ENCODE data around the gene OR9A4. TPM values are rescaled to one million over a fixed set of nuclear protein-coding genes. Genes with fewer than 3 reads are reported as not detected.
A peak's percentile ranks its signal among the peaks of the same experiment; 100 is the strongest.

Gene OR9A4
- total RNA-seq, 1 donor from 2014 or later, result not detected

- DNase-seq (no peak), ATAC-seq (ENCODE audit: poor library complexity) (no peak)
- intact Hi-C loops (cut with DNase I), result no loop called here
Measured at GRCh38 chr7:141944811-141945210, 28.6 kb downstream of the OR9A4 start.

DNA sequence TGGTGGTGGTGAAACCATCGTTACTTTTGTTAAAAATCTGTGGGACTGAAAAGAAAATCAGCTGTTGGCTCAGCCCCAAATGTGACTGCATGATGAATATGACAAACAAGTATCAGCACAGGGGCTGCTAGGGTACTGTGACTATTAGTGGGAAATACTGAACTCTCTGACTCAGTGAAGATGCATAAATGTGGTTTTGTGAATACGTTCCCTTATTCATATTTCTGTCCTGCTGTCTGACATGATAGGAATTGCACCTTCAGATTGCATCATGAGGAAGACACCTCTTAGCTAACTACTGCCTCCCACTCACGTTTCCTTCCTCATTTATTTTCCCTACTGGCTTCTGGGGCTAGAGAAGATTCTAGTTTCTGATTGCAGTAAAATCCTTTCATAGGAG is 29.2 kb downstream of the OR9A4 start:
- intact Hi-C loops (cut with DNase I), result no loop called here
- peak; percentile 20 for ATAC-seq (ENCODE audit: poor library complexity)
- DNase-seq, result no peak

GRCh38 chr7:141946796-141947195 is 30.6 kb downstream of the OR9A4 start, which contains the start of gene CLEC5A:
Gene CLEC5A, minus strand, starts transcription at chr7:141946974. Its CDS starts 682 bp downstream, at chr7:141946292.
- intact Hi-C loops (cut with DNase I), result no loop called here
- no peak for DNase-seq
- no peak for ATAC-seq (ENCODE audit: poor library complexity)

GRCh38 chr7:141949021-141949420 is 32.8 kb downstream of the OR9A4 start:
- intact Hi-C loops (cut with DNase I), result no loop called here
- DNase-seq (no peak), ATAC-seq (ENCODE audit: poor library complexity) (no peak)

- intact Hi-C loops (cut with DNase I), result no loop called here
- DNase-seq (no peak), ATAC-seq (ENCODE audit: poor library complexity) (no peak)
Measured at GRCh38 chr7:141949451-141949850, 33.3 kb downstream of the OR9A4 start.

- intact Hi-C loops (cut with DNase I), result no loop called here
- ATAC-seq (ENCODE audit: poor library complexity), result no peak
Measured at GRCh38 chr7:141949911-141950310, 33.7 kb downstream of the OR9A4 start.

GRCh38 chr7:141950806-141951205 is 34.6 kb downstream of the OR9A4 start:
- DNase-seq, result no peak
- intact Hi-C loops (cut with DNase I), result no loop called here
- ATAC-seq (ENCODE audit: poor library complexity), result no peak

More at GRCh38 chr7:141949911-141950310, 33.7 kb downstream of the OR9A4 start:
- no peak for DNase-seq

DNA sequence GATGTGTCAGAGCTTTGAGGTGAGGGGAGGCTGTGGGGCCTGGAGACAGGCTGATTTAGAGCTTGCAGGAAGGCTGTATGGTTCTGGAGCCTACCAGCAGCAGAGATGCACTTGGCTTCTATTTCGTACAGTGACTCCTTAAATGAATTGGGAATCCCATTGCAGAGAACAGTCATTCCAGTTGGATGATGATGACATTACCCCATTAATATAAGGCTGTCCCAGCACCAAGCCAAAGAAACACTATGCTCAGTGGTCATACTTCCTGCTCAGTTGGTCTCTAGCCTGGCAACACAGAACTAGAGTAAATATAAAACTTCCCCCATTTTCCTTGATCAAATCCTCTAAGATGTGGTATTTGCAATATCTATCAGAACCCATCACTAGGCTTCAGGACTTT is 36.3 kb downstream of the OR9A4 start:
- DNase-seq (no peak), ATAC-seq (ENCODE audit: poor library complexity) (no peak)
- intact Hi-C loops (cut with DNase I), result no loop called here

DNA sequence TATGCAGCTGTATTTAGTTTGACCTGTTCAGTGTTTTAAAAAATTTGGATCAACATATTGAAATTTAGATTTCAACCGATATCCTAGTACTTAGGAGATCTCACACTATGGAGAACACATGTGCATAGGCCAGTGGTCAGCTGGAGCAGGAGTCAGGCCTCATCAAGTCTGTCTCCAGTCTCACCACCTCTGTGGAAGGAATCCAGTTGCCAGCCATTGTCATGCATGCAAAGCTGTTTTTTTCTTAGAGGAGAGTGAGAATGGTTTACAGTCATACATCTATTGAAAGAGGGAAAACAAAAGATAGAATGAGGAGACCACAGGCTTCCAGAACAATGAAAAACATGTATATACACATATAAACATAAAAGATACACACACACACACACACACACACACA is 38.1 kb downstream of the OR9A4 start:
- DNase-seq (no peak), ATAC-seq (ENCODE audit: poor library complexity) (no peak)
- intact Hi-C loops (cut with DNase I), result no loop called here

- DNase-seq (no peak), ATAC-seq (ENCODE audit: poor library complexity) (no peak)
- intact Hi-C loops (cut with DNase I), result no loop called here
Measured at GRCh38 chr7:141956084-141956483, 39.9 kb downstream of the OR9A4 start.

GRCh38 chr7:141960687-141961422 is 44.7 kb downstream of the OR9A4 start:
- DNase-seq, result no peak
- peak; percentile 34 for ATAC-seq (ENCODE audit: poor library complexity)
- intact Hi-C loops (cut with DNase I), result no loop called here

Other genes with a start within 250 kb of the OR9A4 start
- 8.6 TPM for gene DENND11, start 214.2 kb upstream of the OR9A4 start, total RNA-seq
- not detected for gene WEE2, start 208.0 kb upstream of the OR9A4 start, total RNA-seq
- gene SSBP1, start 178.0 kb upstream of the OR9A4 start, total RNA-seq, result 116 TPM
- 0.32 TPM for gene TAS2R3, start 152.3 kb upstream of the OR9A4 start, total RNA-seq
- 0.32 TPM for gene TAS2R4, start 139.7 kb upstream of the OR9A4 start, total RNA-seq
- gene TAS2R5, start 126.2 kb upstream of the OR9A4 start, total RNA-seq, result 0.27 TPM
- gene PRSS37, start 74.9 kb upstream of the OR9A4 start, total RNA-seq, result not detected
- 0.08 TPM for gene CLEC5A, start 30.6 kb downstream of the OR9A4 start, total RNA-seq
- not detected for gene TAS2R38, start 57.4 kb downstream of the OR9A4 start, total RNA-seq
- 0.65 TPM for gene MGAM, start 79.5 kb downstream of the OR9A4 start, total RNA-seq
- gene MGAM2, start 195.3 kb downstream of the OR9A4 start, total RNA-seq, result 0.11 TPM